GM12891 (cell line): Measurements from ENCODE around the gene HPCAL4.

Source experiments
- PAX5 ChIP-seq: IDR thresholded peaks from 2 replicates; pipeline ENCODE4 v1.6.1; 2011; ENCODE audit warnings: low read length, moderate library complexity, mild to moderate bottlenecking; ENCODE audit not compliant: insufficient read depth, severe bottlenecking
- POLR2A ChIP-seq: IDR thresholded peaks from 2 replicates; pipeline ENCODE4 v1.6.1; 2011; ENCODE audit warnings: low read depth, low read length, control low read depth
- POLR2AphosphoS5 ChIP-seq: IDR thresholded peaks from 2 replicates; pipeline ENCODE4 v1.6.1; 2011; ENCODE audit warnings: low read depth, low read length, control low read depth
- POU2F2 ChIP-seq: IDR thresholded peaks from 2 replicates; pipeline ENCODE4 v1.6.1; 2011; ENCODE audit warnings: low read depth, mild to moderate bottlenecking, control low read depth, low read length, moderate library complexity
- SPI1 ChIP-seq: IDR thresholded peaks from 2 replicates; pipeline ENCODE4 v1.6.1; 2011; ENCODE audit warnings: low read depth, low read length, control low read depth
- TAF1 ChIP-seq: IDR thresholded peaks from 2 replicates; pipeline ENCODE4 v1.6.1; 2011; ENCODE audit warnings: low read depth, low read length, control low read depth

GRCh38 chr1:39631361-39632322, 59.6 kb downstream of the HPCAL4 start:
- TF ChIP-seq TAF1: no peak
- TF ChIP-seq POLR2A: no peak
- TF ChIP-seq POLR2AphosphoS5: no peak
- no peak for TF ChIP-seq PAX5
- TF ChIP-seq SPI1: no peak
- no peak for TF ChIP-seq POU2F2
